Measurements from ENCODE around the gene RALBP1. TPM values are rescaled to one million over a fixed set of nuclear protein-coding genes. Genes with fewer than 3 reads are reported as not detected.

The RALBP1 gene
- polyA plus RNA-seq, 1 donor from 2014 or later: 30.0 TPM

GRCh38 chr18:9530226-9531009 lies 55.1 kb downstream of the RALBP1 start:
- Histone ChIP-seq H2AFZ (ENCODE audit: low read depth, low read length) (no peak overlapping the region), H3K4me3 (ENCODE audit: low read length) (no peak overlapping the region), H3K27ac (ENCODE audit: low read length) (no peak overlapping the region), H4K20me1 (ENCODE audit: insufficient read depth) (no peaks in the 10 kb centered on the region), H3K9me3 (ENCODE audit: low read length) (no peaks in the 10 kb centered on the region), H3K9ac (ENCODE audit: low read length) (no peak overlapping the region), H3K79me2 (replicated peaks; ENCODE audit: insufficient read depth, low read length) (no peaks in the 10 kb centered on the region), H3K27me3 (ENCODE audit: insufficient read depth, low read depth, low read length) (no peaks in the 10 kb centered on the region), H3K36me3 (ENCODE audit: insufficient read depth, low read length) (peaks cover 8% of the 10 kb centered on the region), H3F3A (ENCODE audit: insufficient read depth, low read length, poor library complexity, severe bottlenecking) (no peaks in the 10 kb centered on the region), H3K9me2 (ENCODE audit: insufficient read depth, low read length) (no peaks in the 10 kb centered on the region), H3K4me2 (ENCODE audit: low read length) (no peak overlapping the region)
- TF ChIP-seq MXI1 (conservative IDR thresholded peaks at IDR 0.05; ENCODE audit: poor library complexity, severe bottlenecking) (no peak), EP300 (conservative IDR thresholded peaks at IDR 0.05; ENCODE audit: poor library complexity, severe bottlenecking) (no peak), POLR2AphosphoS5 (IDR thresholded peaks at IDR 0.05) (no peak), SMC3 (conservative IDR thresholded peaks at IDR 0.05; ENCODE audit: poor library complexity) (no peak), REST (IDR thresholded peaks at IDR 0.05; ENCODE audit: borderline replicate concordance) (no peak), EZH2 (IDR thresholded peaks at IDR 0.05; ENCODE audit: borderline replicate concordance, insufficient read depth, low read length, poor library complexity, severe bottlenecking) (no peak), RAD21 (conservative IDR thresholded peaks at IDR 0.05) (no peak), CTCF (IDR thresholded peaks at IDR 0.05; ENCODE audit: poor library complexity, severe bottlenecking) (no peak), TAF1 (IDR thresholded peaks at IDR 0.05; ENCODE audit: low read depth) (no peak)

GRCh38 chr18:9531791-9532410 lies 56.6 kb downstream of the RALBP1 start:
- no peaks in the 10 kb centered on the region for H3K9me3 ChIP-seq (ENCODE audit: low read length)
- H3K36me3 ChIP-seq (ENCODE audit: insufficient read depth, low read length): peaks cover 12% of the 10 kb centered on the region
- H3K4me2 ChIP-seq (ENCODE audit: low read length): no peak overlapping the region
- TF ChIP-seq RAD21 (conservative IDR thresholded peaks at IDR 0.05) (no peak), REST (IDR thresholded peaks at IDR 0.05; ENCODE audit: borderline replicate concordance) (no peak), CTCF (IDR thresholded peaks at IDR 0.05; ENCODE audit: poor library complexity, severe bottlenecking) (no peak), EZH2 (IDR thresholded peaks at IDR 0.05; ENCODE audit: borderline replicate concordance, insufficient read depth, low read length, poor library complexity, severe bottlenecking) (no peak), POLR2AphosphoS5 (IDR thresholded peaks at IDR 0.05) (no peak), MXI1 (conservative IDR thresholded peaks at IDR 0.05; ENCODE audit: poor library complexity, severe bottlenecking) (no peak)
- no peak overlapping the region for H3K27ac ChIP-seq (ENCODE audit: low read length)
- no peaks in the 10 kb centered on the region for H3K27me3 ChIP-seq (ENCODE audit: insufficient read depth, low read depth, low read length)
- no peaks in the 10 kb centered on the region for H3K79me2 ChIP-seq (replicated peaks; ENCODE audit: insufficient read depth, low read length)
- H3K9me2 ChIP-seq (ENCODE audit: insufficient read depth, low read length): no peaks in the 10 kb centered on the region
- H3K9ac ChIP-seq (ENCODE audit: low read length): no peak overlapping the region
- H3F3A ChIP-seq (ENCODE audit: insufficient read depth, low read length, poor library complexity, severe bottlenecking): no peaks in the 10 kb centered on the region
- no peaks in the 10 kb centered on the region for H4K20me1 ChIP-seq (ENCODE audit: insufficient read depth)
- H2AFZ ChIP-seq (ENCODE audit: low read depth, low read length): no peak overlapping the region
- no peak overlapping the region for H3K4me3 ChIP-seq (ENCODE audit: low read length)
